PFSK-1 (cell line): Measurements from ENCODE around the gene ARHGAP15.

Experiments
- FOXP2 ChIP-seq: optimal IDR thresholded peaks from 2 replicates; pipeline ENCODE3; 2011; ENCODE audit warnings: borderline replicate concordance, control low read depth, inconsistent platforms; ENCODE audit not compliant: insufficient read depth; ENCODE audit errors: extremely low read length, extremely low read depth
- POLR2AphosphoS5 ChIP-seq: IDR thresholded peaks from 2 replicates; pipeline ENCODE4 v1.6.1; 2012; ENCODE audit warnings: low read depth, mild to moderate bottlenecking, control low read depth, low read length, moderate library complexity
- SIN3A ChIP-seq: IDR thresholded peaks from 2 replicates; pipeline ENCODE4 v1.6.1; 2012; ENCODE audit warnings: mild to moderate bottlenecking, low read length, moderate library complexity, borderline replicate concordance; ENCODE audit not compliant: insufficient read depth
- TAF1 ChIP-seq: IDR thresholded peaks from 2 replicates; pipeline ENCODE4 v1.6.1; 2012; ENCODE audit warnings: low read length, control low read depth, borderline replicate concordance; ENCODE audit not compliant: insufficient read depth
- TF ChIP-seq, protein P1 (sequence below), 2 experiments: IDR thresholded peaks; 2 replicates each; pipeline versions ENCODE4 v1.6.1 to v1.8.0; 2011 to 2012; ENCODE audit warnings: low read depth in 2 of 2, low read length in 2 of 2, control low read depth in 1 of 2, inconsistent platforms in 1 of 2, mild to moderate bottlenecking in 1 of 2, moderate library complexity in 1 of 2; ENCODE audit not compliant: insufficient read depth in 1 of 2

ARHGAP15 gene

GRCh38 chr2:143716522-143716921, 587.3 kb downstream of the ARHGAP15 start:
- TF ChIP-seq FOXP2: no peak
- TF ChIP-seq, protein P1, sequence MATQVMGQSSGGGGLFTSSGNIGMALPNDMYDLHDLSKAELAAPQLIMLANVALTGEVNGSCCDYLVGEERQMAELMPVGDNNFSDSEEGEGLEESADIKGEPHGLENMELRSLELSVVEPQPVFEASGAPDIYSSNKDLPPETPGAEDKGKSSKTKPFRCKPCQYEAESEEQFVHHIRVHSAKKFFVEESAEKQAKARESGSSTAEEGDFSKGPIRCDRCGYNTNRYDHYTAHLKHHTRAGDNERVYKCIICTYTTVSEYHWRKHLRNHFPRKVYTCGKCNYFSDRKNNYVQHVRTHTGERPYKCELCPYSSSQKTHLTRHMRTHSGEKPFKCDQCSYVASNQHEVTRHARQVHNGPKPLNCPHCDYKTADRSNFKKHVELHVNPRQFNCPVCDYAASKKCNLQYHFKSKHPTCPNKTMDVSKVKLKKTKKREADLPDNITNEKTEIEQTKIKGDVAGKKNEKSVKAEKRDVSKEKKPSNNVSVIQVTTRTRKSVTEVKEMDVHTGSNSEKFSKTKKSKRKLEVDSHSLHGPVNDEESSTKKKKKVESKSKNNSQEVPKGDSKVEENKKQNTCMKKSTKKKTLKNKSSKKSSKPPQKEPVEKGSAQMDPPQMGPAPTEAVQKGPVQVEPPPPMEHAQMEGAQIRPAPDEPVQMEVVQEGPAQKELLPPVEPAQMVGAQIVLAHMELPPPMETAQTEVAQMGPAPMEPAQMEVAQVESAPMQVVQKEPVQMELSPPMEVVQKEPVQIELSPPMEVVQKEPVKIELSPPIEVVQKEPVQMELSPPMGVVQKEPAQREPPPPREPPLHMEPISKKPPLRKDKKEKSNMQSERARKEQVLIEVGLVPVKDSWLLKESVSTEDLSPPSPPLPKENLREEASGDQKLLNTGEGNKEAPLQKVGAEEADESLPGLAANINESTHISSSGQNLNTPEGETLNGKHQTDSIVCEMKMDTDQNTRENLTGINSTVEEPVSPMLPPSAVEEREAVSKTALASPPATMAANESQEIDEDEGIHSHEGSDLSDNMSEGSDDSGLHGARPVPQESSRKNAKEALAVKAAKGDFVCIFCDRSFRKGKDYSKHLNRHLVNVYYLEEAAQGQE (IDR thresholded peaks at IDR 0.05; ENCODE audit: insufficient read depth in 1 of 2, low read depth in 2 of 2, low read length in 2 of 2): no peak
- TF ChIP-seq TAF1: no peak
- TF ChIP-seq POLR2AphosphoS5: no peak

DNA sequence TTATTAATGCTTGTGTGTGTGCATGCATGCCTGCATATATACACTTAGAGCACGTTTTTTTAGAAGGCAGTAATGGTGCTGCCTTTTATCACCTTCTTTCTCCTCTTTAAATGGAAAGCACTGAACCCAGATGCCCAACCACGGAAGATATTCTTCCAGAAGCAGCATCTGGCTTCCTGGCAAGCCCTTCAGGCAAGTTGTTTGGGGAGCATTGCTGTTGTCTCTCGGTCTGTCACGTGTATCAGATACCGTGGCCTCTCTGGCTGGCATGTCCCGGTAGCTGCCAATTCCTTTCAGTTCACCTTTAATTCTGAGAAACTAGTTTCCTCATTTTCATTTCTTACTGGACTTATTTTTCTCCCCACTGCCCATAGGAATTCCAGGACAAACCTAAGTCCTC, 587.8 kb downstream of the ARHGAP15 start:
- TF ChIP-seq, protein P1 (IDR thresholded peaks at IDR 0.05; ENCODE audit: insufficient read depth in 1 of 2, low read depth in 2 of 2, low read length in 2 of 2): no peak
- no peak for TF ChIP-seq TAF1
- no peak for TF ChIP-seq POLR2AphosphoS5
- no peak for TF ChIP-seq SIN3A
- TF ChIP-seq FOXP2: no peak

DNA sequence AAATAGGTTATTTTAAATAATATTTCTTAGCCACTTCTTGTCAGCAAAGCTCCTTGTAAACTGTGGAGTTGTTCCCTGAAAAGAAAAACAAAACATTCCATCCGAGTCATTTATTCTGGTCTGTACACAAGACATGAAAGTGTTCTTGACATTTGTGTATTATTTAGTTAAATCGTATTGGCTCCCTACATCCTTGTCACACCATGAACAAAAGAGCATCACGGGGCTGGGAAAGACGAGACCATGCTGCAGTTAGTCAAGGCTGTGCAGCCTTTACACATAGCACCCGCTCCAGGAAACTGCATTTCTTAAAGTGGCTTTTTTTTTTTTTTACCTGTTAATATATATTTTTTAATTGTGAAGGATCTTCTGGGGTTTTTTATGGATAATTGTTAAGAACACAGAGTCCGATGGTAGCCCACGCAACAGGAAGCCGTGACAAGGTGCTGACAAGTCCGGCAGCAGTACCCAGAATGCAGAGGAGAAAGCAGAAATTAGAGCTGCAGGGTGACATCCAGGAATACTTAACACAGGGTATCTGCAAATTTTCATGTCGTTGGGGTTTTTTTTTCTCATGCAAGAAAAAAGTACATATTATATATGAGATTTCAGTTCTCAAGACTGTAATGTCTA, 588.4 kb downstream of the ARHGAP15 start:
- TF ChIP-seq FOXP2 (no peak), TAF1 (no peak), SIN3A (no peak), POLR2AphosphoS5 (no peak)
- TF ChIP-seq, protein P1 (IDR thresholded peaks at IDR 0.05; ENCODE audit: insufficient read depth in 1 of 2, low read depth in 2 of 2, low read length in 2 of 2): no peak

GRCh38 chr2:143718745-143719144, 589.5 kb downstream of the ARHGAP15 start:
- no peak for TF ChIP-seq SIN3A
- TF ChIP-seq, protein P1 (IDR thresholded peaks at IDR 0.05; ENCODE audit: insufficient read depth in 1 of 2, low read depth in 2 of 2, low read length in 2 of 2): no peak
- no peak for TF ChIP-seq FOXP2
- TF ChIP-seq TAF1: no peak
- no peak for TF ChIP-seq POLR2AphosphoS5

GRCh38 chr2:143719406-143719805, 590.2 kb downstream of the ARHGAP15 start:
- TF ChIP-seq SIN3A (no peak), TAF1 (no peak), POLR2AphosphoS5 (no peak), FOXP2 (no peak)
- TF ChIP-seq, protein P1 (IDR thresholded peaks at IDR 0.05; ENCODE audit: insufficient read depth in 1 of 2, low read depth in 2 of 2, low read length in 2 of 2): no peak
